HG02571 (cell line): ENCODE data around the gene OPTN.
"Not testable (repeated sequence)": the region's sequence is repeated elsewhere in the genome, so short reads cannot be mapped to it uniquely, and the experiment has no call there.

Experiments used
- ATAC-seq: cut with Tn5 transposase; IDR thresholded peaks from one replicate; pipeline ENCODE4 v1.9.1; 2021; ENCODE audit warnings: mild to moderate bottlenecking, moderate library complexity; ENCODE audit not compliant: unreplicated experiment

OPTN gene

GRCh38 chr10:13099666-13100348 is at the start of gene OPTN:
OPTN (plus strand) TSS chr10:13100163; CDS start chr10:13109123, 8,960 bp downstream.
- peak; percentile 62 for ATAC-seq

DNA sequence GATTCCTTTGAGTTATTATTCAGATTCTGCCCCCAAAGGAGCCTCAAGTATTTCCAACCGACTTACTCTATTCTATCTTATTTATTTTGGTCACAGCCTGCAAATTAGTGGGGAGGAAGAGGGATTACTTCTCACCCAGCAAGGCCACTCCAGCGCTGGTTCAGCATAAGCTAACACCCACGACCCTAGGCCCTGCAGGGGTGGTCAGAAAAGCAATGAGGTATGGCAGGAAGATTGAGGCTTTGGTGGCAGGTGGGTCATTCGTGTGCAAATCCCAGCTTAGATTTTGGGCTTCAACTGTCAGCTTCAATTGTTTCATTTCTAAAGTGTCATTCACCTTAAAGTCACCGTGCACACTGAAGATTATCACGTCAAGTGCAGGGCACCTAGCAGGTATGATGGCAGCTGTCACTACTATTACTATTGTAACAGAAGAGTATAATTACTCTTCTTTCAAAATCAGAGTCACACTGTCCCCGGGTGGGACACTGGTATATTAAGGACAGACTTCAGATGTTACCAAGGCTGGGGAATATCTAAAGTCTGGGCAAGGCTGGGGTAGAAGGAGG is 48.8 kb upstream of the OPTN start:
- ATAC-seq, result no peak

DNA sequence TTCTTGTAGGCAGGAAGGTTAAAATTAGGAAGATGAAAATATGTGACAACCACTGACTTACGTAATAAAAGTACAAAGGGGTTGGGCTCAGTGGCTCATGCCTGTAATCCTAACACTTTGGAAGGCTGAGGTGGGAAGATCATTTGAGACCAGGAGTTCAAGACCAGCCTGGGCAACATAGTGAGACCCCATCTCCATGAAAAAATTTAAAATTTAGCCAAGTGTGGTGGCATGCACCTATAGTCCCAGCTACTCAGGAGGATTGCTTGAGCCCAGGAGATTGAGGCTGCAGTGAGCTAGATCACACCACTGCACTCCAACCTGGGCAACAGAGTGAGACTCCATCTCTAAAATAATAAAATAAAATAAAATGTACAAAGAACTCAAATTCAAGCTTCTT is 46.8 kb upstream of the OPTN start:
- not testable (repeated sequence) for ATAC-seq

GRCh38 chr10:13053794-13054462 is 46.0 kb upstream of the OPTN start:
- ATAC-seq, result no peak

DNA sequence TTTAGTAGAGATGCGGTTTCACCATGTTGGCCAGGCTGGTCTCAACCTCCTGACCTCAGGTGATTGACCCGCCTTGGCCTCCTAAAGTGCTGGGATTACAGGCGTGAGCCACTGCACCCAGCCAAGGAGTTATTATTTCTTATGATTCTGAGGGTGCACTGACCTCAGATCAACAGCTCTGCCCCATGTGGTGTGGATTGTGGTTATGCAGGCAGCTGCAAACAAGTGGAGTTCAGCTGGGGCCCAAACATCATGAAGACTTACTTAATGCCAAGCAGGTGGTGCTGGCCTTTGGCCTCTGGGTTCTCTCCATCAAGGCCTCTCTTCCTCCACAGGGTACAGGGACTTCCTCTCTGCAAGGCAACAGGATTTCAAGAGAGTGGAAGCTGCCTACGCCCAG is 45.1 kb upstream of the OPTN start:
- no peak for ATAC-seq

DNA sequence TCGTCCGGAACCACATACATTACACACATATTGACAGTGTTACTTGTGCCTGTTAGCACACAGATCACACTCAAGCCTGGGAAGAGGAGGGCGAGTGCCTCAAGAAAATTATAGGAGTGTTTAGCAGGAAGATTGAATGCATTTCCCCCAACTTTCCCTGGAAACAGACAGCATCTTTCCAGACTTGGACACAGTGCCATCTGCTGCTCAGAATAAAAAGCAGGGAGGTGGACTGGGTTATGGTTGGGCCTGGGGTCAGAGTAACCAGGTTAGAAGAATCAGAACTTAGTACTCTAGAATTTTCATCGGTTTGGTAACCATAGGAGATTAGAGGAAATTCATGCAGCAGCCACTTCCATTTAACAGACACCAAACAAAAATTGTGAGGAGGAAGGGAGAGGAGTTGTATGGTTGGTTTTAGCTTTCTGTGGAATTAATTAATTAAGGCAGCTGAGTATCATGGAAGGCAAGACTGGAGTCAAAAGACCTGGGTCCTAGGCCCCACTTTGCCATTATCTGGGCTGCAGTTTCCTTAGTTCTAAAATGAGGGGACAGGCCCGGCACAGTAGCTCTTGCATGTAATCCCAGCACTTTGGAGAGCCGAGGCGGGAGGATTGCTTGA is 43.4 kb upstream of the OPTN start:
- ATAC-seq, result no peak

GRCh38 chr10:13062803-13063202 is 37.2 kb upstream of the OPTN start:
- no peak for ATAC-seq

DNA sequence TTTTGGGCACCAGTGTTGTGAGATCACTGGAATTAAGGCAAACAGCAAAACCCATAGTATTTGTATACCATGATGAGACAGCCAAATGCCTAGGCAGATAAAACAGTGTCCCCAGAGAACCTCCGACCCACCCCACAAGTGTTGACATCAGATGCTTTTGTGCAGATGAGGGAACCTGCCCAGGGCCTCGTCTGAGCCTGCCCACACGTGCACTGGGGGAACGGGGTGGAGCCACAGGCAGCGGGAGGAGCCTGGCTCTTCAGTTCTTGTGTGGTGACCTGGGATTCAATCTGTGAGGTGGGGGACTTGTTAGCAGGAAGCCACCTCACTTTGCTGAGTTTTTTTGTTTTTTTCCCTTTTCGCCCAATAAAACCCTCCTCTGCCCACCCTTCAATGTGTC is 33.4 kb upstream of the OPTN start:
- ATAC-seq, result no peak

DNA sequence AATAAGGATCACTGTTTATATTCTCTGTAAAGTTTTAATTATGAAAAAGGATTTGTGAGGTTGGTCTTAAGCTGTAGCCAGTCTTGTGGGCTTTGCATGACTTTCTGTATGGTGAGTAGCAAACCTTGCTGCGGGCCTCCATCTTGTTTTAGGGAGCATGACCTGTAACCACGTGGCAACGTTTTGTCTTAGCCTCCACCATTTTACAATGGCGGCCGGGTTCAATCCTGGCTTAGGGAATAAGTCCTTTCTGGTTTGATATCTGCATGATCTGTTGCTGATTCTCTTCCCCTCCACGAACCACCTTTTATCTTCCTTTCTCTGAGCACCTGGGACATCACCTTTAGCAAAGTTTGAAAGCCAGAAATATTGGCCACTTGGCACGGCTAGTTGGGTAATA is 32.5 kb upstream of the OPTN start:
- no peak for ATAC-seq

- ATAC-seq, result no peak
Observed at GRCh38 chr10:13068071-13068470, 31.9 kb upstream of the OPTN start.

DNA sequence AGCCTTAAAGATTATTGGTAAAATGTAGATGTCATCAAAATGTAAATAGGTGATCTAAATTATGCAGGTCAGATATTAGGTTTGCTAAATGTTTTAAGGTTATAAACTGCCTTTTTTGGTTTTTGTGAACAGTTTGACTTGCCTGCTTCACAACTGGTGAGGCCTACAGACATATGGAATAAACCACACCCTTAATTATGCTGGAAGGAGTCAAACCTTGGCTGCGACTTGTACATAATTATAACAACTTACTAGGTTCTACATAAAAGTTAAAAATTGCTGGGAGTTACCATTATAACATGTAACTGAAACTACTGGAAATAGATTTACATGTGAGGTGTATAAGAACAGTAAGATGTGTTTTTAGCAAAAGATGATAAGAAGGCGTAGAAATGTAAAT is 31.5 kb upstream of the OPTN start:
- ATAC-seq, result no peak

GRCh38 chr10:13072339-13072738 is 27.6 kb upstream of the OPTN start:
- ATAC-seq, result no peak

DNA sequence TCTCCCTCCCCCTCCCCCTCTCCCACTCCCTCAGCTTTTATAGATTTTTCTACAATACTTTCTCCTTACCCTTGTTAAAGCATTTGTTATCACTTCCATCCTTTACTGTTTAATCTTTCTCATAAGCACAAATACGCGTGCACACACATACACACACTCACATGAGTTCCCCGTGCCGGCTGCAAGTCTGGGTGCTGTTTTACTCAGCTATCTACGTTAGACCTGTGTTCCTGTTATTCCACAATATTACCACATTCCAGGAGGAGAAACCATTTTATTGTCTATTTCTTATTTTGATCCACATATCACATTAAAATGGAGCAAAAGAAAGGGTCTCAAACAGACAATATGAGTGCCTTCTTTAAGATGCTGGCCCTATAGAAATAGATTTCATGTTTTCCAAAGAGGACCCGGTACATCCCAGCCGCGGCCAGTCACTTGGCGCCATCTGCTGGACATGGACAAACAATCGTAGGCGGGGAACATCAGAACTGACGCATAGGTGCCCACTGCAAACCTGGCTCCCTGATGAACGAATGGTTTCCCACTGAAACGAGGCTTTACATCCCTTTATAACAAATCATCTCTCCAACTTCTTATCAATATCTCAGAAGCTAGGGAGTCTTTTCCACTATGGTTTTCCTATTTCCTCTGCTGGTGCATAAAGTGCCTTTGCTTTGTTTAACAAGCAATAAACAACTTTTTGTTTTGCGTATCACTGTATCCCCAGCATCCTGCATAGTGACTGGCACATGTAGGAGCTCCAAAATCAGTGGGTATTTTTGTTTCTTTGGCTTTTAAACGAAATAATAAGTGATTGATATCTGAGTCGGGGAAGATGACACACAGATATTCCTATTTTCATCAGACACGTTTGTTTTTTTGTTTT is 25.2 kb upstream of the OPTN start:
- ATAC-seq, result no peak

DNA sequence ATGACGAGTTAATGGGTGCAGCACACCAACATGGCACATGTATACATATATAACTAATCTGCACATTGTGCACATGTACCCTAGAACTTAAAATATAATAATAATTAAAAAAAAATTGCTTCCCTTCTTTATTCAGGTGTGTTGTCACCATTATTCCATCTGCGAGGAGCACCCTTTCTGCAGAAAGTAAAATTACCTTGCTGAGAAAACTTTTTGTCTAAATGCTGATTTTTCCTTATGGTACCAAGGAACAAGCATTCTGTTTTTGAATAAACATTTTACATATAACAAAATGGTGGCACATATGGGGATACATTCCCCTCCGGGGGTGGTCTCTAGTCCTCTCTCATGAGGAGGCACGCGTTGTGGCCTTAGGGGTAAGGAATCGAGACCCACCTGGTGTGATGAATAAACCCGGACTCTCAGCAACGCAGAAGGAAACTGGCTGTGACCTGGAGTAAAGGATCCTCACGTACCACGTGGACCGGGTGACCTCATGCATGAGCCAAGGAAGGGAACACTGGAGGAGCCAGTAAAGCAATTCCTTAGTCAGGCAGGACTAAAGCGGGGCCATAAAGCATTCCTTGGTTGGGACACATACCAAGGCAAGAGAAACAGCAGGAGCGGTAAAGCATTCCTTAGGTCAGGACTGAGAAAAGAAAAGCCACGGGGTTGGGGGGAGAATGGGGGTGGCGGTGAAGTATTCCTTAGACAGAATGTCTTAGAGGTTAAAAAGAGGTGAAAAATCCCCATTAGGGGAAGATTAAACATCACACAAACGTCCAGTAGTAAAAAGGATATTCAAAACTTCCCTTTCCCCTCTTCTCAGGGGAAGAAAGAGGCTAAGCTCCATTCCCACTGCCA is 20.8 kb upstream of the OPTN start:
- no peak for ATAC-seq

GRCh38 chr10:13079776-13080050 is 20.2 kb upstream of the OPTN start:
- no peak for ATAC-seq

GRCh38 chr10:13080643-13081042 is 19.3 kb upstream of the OPTN start:
- no peak for ATAC-seq

DNA sequence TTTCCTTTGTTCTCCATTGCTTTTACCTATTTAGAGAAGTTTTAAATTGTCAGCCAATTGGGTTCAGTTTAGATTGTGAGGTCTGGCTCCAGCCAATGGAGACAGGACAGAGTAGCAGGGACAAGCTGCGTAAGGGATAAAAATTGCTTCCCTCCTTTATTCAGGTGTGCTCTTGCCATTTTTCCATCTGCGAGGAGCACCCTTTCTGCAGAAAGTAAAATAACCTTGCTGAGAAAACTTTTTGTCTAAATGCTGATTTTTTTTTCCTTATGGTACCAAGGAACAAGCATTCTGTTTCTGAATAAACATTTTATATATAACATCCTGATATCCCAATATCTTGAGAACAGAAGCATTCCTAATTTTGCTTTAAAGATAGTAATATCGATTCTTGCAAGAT is 16.3 kb upstream of the OPTN start:
- not testable (repeated sequence) for ATAC-seq

GRCh38 chr10:13086056-13086455 is 13.9 kb upstream of the OPTN start:
- no peak for ATAC-seq

DNA sequence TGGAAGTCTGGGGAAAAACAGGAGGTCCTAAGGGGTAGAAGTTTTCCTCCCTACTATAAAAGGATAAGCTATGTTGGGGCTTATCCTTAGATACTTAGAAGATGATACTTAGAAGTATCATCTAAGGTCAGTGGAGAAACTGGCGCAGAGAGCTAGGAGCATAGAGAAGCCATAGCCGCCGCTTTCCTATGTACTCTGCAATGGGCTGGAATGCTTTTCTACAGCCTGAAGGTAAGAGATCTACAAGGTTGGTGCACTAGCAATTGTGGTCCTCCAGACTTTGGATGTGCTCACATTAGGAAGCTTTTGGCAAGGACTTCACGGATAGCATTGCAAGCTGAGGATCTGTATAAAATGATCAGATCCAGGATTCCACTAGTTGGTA is 12.4 kb upstream of the OPTN start:
- no peak for ATAC-seq

DNA sequence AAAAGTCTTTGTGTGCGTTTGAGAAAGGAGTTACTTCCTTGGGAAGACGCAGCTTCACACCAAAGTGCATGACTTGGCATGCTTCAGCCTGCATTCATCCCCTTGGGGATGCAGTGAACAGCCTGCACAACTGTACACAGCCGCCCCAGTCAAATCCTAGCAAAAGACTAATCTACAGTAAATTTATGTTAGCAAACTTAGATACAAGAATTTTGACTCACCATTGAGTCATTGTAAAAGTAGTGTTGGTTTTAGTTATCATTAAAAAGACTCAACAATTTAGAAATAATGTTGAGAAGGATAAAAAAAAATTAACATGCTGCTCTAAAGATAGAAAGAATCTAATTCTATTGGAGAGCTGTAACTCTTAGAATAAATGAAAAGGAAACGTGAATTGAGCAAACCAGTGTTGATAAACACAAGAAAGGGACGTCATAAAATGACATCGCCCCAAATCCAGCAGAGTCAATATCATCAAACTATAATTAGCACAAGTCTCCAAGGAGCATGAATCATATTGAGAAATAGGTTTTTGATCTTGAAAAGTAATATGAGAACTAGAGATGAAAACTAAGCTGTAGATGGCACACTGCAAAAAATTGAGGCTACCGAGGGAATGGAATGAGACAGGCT is 11.9 kb upstream of the OPTN start:
- ATAC-seq, result no peak
